HG03095 (cell line): ENCODE results near the gene LRP2.
A peak's percentile ranks its signal among the peaks of the same experiment; 100 is the strongest.
"Not testable (repeated sequence)": the region's sequence is repeated elsewhere in the genome, so short reads cannot be mapped to it uniquely, and the experiment has no call there.

Source experiments
- ATAC-seq: cut with Tn5 transposase; IDR thresholded peaks from one replicate; pipeline ENCODE4 v1.9.1; 2021; ENCODE audit warnings: moderate library complexity; ENCODE audit not compliant: unreplicated experiment

LRP2 gene

GRCh38 chr2:169362118-169362893, at the start of gene LRP2:
Gene LRP2 (minus strand): TSS chr2:169362534. CDS start chr2:169362399, 135 bp downstream.
- ATAC-seq = no peak

DNA sequence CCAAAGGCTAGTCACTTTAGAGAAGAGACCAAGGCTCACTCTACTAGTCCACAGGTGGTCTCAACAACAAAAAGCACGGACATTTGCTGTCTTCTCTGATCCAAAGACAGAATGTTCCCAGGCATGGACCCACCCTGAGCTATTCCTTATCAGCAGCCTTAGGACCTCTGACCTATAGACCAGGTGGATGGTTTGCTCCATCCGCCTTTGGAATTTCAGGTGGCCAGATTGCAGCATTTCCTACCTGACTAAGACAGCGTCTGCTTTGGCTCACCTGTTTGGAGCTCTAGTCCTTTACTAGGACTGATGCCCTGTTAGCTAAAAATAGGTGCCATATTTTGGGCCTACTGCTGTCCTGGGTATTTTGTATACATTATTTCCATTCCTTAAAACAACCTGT, 44.6 kb upstream of the LRP2 start:
- no peak for ATAC-seq

DNA sequence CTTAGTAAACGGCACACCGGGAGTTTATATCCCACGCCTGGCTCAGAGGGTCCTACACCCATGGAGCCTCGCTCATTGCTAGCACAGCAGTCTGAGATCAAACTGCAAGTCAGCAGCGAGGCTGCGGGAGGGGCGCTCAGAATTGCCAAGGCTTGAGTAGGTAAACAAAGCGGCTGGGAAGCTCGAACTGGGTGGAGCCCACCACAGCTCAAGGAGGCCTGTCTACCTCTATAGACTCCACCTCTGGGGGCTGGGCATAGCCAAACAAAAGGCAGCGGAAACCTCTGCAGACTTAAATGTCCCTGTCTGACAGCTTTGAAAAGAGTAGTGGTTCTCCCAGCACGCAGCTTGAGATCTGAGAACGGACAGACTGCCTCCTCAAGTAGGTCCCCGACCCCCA, 37.2 kb upstream of the LRP2 start:
- ATAC-seq = not testable (repeated sequence)

- no peak for ATAC-seq
Observed at GRCh38 chr2:169397697-169398096, 35.4 kb upstream of the LRP2 start.

GRCh38 chr2:169395821-169396374, 33.6 kb upstream of the LRP2 start:
- ATAC-seq = no peak

GRCh38 chr2:169393068-169393590, 30.8 kb upstream of the LRP2 start:
- no peak for ATAC-seq

- no peak for ATAC-seq
Observed at GRCh38 chr2:169391236-169391635, 28.9 kb upstream of the LRP2 start.

GRCh38 chr2:169388161-169388560, 25.8 kb upstream of the LRP2 start:
- no peak for ATAC-seq

DNA sequence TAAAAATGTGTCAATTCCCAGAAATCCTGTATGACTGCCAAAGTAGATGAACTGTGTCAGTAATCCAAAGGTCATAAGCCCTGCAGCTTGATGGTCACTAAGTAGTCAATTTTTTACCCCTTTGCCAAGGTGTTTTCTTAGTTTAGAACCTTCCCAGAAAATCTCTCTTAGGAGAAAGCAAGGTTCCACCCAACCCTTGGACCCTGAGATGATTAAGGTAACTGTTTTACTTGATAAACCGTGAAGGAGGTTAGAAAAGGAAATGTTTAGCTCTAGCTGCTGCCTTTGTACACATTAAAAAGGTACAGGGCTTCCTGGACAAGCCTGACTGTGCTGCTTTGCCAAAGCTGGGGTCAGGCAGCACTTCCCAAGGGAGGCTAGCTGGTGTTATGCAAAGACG, 24.4 kb upstream of the LRP2 start:
- ATAC-seq = no peak

GRCh38 chr2:169384816-169385215, 22.5 kb upstream of the LRP2 start:
- no peak for ATAC-seq

GRCh38 chr2:169372561-169372960, 10.2 kb upstream of the LRP2 start:
- no peak for ATAC-seq

- ATAC-seq = no peak
Observed at GRCh38 chr2:169366066-169366465, 3.7 kb upstream of the LRP2 start.

GRCh38 chr2:169365029-169365480, 2.7 kb upstream of the LRP2 start:
- peak; percentile 62 for ATAC-seq

GRCh38 chr2:169363560-169364150, 1.3 kb upstream of the LRP2 start:
- ATAC-seq = peak; percentile 39

GRCh38 chr2:169362894-169363559, 693 bp upstream of the LRP2 start:
- ATAC-seq = no peak

GRCh38 chr2:169361706-169362117, 622 bp downstream of the LRP2 start:
- ATAC-seq = no peak

GRCh38 chr2:169360984-169361705, 1.2 kb downstream of the LRP2 start:
- no peak for ATAC-seq

DNA sequence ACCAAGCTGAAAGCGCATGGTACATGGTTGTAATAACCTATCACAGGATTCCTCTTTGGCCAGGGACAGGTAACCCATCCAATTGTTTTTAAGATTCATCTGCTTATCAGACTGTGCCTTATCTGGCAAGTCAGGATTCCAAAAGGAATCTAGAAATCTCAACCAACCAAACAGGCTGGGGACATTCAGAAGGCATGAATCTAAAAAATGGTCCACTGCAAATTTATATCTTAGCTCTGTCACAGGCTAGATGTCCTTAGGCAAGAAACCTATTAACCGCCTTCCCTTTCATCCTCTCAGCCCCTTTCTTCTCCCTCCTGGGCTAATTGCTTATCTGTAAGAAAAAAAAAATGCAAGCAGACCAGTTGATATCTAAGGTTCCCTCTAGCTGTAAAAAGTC, 4.3 kb downstream of the LRP2 start:
- ATAC-seq = no peak

DNA sequence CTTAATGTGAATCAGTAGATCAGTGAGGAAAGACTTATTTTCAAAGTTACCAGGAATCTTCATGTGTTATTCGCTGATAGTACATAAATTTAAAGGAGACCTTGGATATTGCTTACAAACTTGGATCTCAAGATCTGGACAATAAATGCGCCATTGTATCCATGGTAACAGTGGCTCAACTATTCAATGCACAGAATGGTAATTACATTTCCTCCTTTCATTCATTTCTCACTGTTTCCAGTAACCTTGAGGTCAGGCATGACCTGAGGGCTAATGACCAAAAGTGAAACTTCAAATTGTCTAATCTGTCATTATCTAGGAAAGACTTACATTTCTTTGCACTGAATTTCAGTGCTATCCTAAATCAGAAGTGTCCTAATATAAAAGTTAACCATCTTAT, 8.1 kb downstream of the LRP2 start:
- ATAC-seq = no peak

- no peak for ATAC-seq
Observed at GRCh38 chr2:169351725-169352124, 10.6 kb downstream of the LRP2 start.

- no peak for ATAC-seq
Observed at GRCh38 chr2:169349535-169349934, 12.8 kb downstream of the LRP2 start.
